ENCODE results near the gene ZNF710. TPM values are rescaled to one million over a fixed set of nuclear protein-coding genes. Genes with fewer than 3 reads are reported as not detected.

ZNF710 gene
- total RNA-seq, 3 donors from 2014 or later (not counting 1 experiment from before 2014, with no cell fraction given), result 26.5 to 43.1 (median 26.6) TPM

DNA sequence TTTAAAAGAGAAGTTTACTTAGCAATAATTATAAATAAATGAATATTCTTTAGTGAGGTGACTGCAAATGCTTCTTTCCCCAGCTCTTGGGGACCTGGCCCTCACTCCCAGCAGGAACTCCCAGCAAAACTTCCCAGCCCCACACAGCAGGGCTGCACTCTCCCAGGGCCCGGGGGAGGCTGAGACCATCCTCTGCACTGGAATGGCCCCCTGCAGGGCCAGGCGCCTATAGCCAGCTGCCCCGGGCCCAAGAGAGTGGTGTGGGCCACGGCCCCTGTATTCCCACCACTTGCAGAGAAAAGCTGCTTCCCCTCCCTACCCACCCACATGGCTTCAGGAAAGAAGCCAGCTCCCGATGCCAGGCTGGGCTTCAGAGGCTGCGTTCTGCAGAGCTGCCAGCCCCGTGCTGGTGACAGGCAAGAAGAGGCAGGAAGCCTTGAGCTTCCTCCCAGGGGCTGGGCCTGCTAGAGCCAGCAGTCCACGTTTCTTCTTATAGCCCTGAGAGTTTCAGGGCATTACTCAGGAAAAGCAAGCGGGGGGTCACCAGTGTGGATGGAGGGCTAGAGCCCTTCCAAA is 81.1 kb downstream of the ZNF710 start:
- H3K27ac ChIP-seq (ENCODE audit: low read length), result no peak overlapping the region
- Mint-ChIP-seq H3K4me1 (peaks cover 7 to 8% of the 10 kb centered on the region in 2 donors), H3K4me3 (no peak overlapping the region), H3K9me3 (no peaks in the 10 kb centered on the region), H3K36me3 (no peaks in the 10 kb centered on the region), H3K27ac (peak overlapping the region in 1 of 2 donors; percentile 29), H3K27me3 (ENCODE audit: low read depth in 2 of 2) (no peaks in the 10 kb centered on the region)
- H3K36me3 ChIP-seq (ENCODE audit: control insufficient read depth, insufficient read depth, low read length), result peaks cover 38% of the 10 kb centered on the region
- H3K4me1 ChIP-seq (ENCODE audit: control insufficient read depth, insufficient read depth, low read length), result no peaks in the 10 kb centered on the region
- 79% methylated on average over 9 of the region's 9 CpGs for WGBS (ENCODE audit: insufficient coverage)
- DNase-seq (no peak), ATAC-seq (no peak)
- intact Hi-C loops (cut with micrococcal nuclease), result no loop called here
- H3K27me3 ChIP-seq (ENCODE audit: control insufficient read depth, insufficient read depth, low read length), result no peaks in the 10 kb centered on the region
- no peaks in the 10 kb centered on the region for H3K9me3 ChIP-seq (ENCODE audit: control insufficient read depth, insufficient read depth, low read length)
- TF ChIP-seq, protein P1, sequence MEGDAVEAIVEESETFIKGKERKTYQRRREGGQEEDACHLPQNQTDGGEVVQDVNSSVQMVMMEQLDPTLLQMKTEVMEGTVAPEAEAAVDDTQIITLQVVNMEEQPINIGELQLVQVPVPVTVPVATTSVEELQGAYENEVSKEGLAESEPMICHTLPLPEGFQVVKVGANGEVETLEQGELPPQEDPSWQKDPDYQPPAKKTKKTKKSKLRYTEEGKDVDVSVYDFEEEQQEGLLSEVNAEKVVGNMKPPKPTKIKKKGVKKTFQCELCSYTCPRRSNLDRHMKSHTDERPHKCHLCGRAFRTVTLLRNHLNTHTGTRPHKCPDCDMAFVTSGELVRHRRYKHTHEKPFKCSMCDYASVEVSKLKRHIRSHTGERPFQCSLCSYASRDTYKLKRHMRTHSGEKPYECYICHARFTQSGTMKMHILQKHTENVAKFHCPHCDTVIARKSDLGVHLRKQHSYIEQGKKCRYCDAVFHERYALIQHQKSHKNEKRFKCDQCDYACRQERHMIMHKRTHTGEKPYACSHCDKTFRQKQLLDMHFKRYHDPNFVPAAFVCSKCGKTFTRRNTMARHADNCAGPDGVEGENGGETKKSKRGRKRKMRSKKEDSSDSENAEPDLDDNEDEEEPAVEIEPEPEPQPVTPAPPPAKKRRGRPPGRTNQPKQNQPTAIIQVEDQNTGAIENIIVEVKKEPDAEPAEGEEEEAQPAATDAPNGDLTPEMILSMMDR (IDR thresholded peaks at IDR 0.05), result no peak
- H3K4me3 ChIP-seq (ENCODE audit: low read length), result no peak overlapping the region

DNA sequence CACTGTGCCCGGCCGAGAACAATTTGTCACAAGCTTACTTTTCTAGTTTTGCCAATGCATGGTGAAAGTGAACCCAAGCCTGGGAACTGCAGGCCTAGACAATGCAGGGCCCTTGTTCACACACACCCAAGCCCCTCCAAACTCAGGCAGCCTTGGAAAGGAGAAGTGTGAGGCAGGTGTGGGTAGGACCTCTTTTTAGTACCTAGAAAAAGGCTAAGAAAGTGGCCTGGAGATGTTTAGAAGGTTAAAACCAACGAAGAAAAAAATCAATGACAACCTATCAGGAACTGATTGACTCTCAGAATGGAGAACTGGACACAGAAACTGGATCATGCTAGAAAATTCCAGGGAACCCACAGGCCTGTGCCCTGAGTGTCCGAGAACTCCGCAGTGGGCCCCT is 82.3 kb downstream of the ZNF710 start:
- H3K4me1 ChIP-seq (ENCODE audit: control insufficient read depth, insufficient read depth, low read length), result peaks cover 5% of the 10 kb centered on the region
- intact Hi-C loops (cut with micrococcal nuclease), result no loop called here
- no peak overlapping the region for H3K27ac ChIP-seq (ENCODE audit: low read length)
- H3K36me3 ChIP-seq (ENCODE audit: control insufficient read depth, insufficient read depth, low read length), result peaks cover 47% of the 10 kb centered on the region
- no peak for ATAC-seq
- H3K9me3 Mint-ChIP-seq, result no peaks in the 10 kb centered on the region
- TF ChIP-seq, protein P1 (IDR thresholded peaks at IDR 0.05), result no peak
- no peak overlapping the region for H3K4me3 Mint-ChIP-seq
- H3K4me3 ChIP-seq (ENCODE audit: low read length), result no peak overlapping the region
- H3K36me3 Mint-ChIP-seq, result no peaks in the 10 kb centered on the region
- no peaks in the 10 kb centered on the region for H3K9me3 ChIP-seq (ENCODE audit: control insufficient read depth, insufficient read depth, low read length)
- H3K27me3 Mint-ChIP-seq (ENCODE audit: low read depth in 2 of 2), result no peaks in the 10 kb centered on the region
- H3K4me1 Mint-ChIP-seq, result peaks cover 8 to 11% of the 10 kb centered on the region in 2 donors
- WGBS (ENCODE audit: insufficient coverage), result 92% methylated on average over 5 of the region's 5 CpGs
- no peak for DNase-seq
- H3K27ac Mint-ChIP-seq, result no peak overlapping the region
- no peaks in the 10 kb centered on the region for H3K27me3 ChIP-seq (ENCODE audit: control insufficient read depth, insufficient read depth, low read length)

DNA sequence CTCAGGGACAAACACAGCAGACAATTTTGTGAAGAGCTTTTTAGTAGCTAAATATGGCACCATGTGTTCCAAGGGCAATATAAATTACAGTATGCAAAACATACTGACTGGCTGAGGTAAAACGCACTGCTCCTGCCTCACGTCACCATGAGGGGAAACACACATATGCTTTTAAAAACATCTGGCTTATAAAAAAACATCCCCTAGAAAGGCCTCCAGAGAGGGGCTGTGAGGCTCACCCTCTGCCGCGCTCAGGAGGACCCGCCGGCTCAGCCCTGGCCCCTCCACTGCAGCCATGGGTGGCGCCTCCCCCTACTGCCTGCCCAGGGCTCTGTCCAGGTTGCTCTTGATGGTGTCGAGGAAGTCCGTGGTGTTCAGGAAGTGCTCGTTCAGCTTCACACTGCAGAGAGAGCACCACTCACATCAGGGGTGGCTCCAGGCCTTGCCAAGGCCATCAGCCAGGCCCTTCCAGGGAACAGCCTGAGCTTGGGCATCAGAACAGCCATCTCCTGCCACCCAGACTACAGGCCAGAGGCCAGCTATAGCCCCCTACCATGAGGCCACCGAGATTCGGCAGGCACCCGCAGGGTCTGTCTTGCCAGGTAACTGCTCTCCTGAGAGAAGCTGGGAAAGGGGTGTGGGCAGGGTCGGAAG is 83.0 kb downstream of the ZNF710 start:
- intact Hi-C loops (cut with micrococcal nuclease), result no loop called here
- Histone ChIP-seq H3K4me1 (ENCODE audit: control insufficient read depth, insufficient read depth, low read length) (peaks cover 5% of the 10 kb centered on the region), H3K4me3 (ENCODE audit: low read length) (no peak overlapping the region), H3K36me3 (ENCODE audit: control insufficient read depth, insufficient read depth, low read length) (peaks cover 50% of the 10 kb centered on the region), H3K9me3 (ENCODE audit: control insufficient read depth, insufficient read depth, low read length) (no peaks in the 10 kb centered on the region), H3K27me3 (ENCODE audit: control insufficient read depth, insufficient read depth, low read length) (no peaks in the 10 kb centered on the region), H3K27ac (ENCODE audit: low read length) (no peak overlapping the region)
- H3K9me3 Mint-ChIP-seq, result no peaks in the 10 kb centered on the region
- DNase-seq (no peak), ATAC-seq (no peak)
- H3K36me3 Mint-ChIP-seq, result no peaks in the 10 kb centered on the region
- no peaks in the 10 kb centered on the region for H3K27me3 Mint-ChIP-seq (ENCODE audit: low read depth in 2 of 2)
- no peak overlapping the region for H3K27ac Mint-ChIP-seq
- peaks cover 8 to 11% of the 10 kb centered on the region in 2 donors for H3K4me1 Mint-ChIP-seq
- H3K4me3 Mint-ChIP-seq, result no peak overlapping the region
- WGBS (ENCODE audit: insufficient coverage), result 88% methylated on average over 14 of the region's 14 CpGs
- TF ChIP-seq, protein P1 (IDR thresholded peaks at IDR 0.05), result no peak
